Measurements from ENCODE around the gene DENND11. TPM values are rescaled to one million over a fixed set of nuclear protein-coding genes. Genes with fewer than 3 reads are reported as not detected.

Gene DENND11
- total RNA-seq, 1 donor = 7.6 TPM

- Histone ChIP-seq H3K9me3 (ENCODE audit: low read depth, low read length) (no peaks in the 10 kb centered on the region), H3K27ac (ENCODE audit: low read depth, low read length) (no peak overlapping the region), H3K4me1 (ENCODE audit: insufficient read depth, low read length) (no peaks in the 10 kb centered on the region), H3K4me3 (ENCODE audit: insufficient read depth, low read length) (no peak overlapping the region), H3K27me3 (ENCODE audit: insufficient read depth, low read length) (no peaks in the 10 kb centered on the region), H4K20me1 (ENCODE audit: insufficient read depth, low read length) (no peaks in the 10 kb centered on the region), H2AFZ (ENCODE audit: low read length) (no peak overlapping the region), H3K36me3 (ENCODE audit: insufficient read depth, low read length) (no peaks in the 10 kb centered on the region), H3K79me2 (ENCODE audit: insufficient read depth, low read length) (no peaks in the 10 kb centered on the region), H3K4me2 (ENCODE audit: insufficient read depth, low read length) (no peak overlapping the region)
- TF ChIP-seq CTCF (IDR thresholded peaks at IDR 0.05; ENCODE audit: extremely low read depth, low read depth, low read length) = no peak
- DNase-seq (ENCODE audit: insufficient read length, low spot score, missing footprints) = no peak
These were observed 10.8 kb upstream of the DENND11 start for GRCh38 chr7:141712603-141713255.

GRCh38 chr7:141710301-141710700, 8.3 kb upstream of the DENND11 start:
- Histone ChIP-seq H4K20me1 (ENCODE audit: insufficient read depth, low read length) (no peaks in the 10 kb centered on the region), H3K4me2 (ENCODE audit: insufficient read depth, low read length) (no peak overlapping the region), H3K9me3 (ENCODE audit: low read depth, low read length) (no peaks in the 10 kb centered on the region), H3K27ac (ENCODE audit: low read depth, low read length) (no peak overlapping the region), H3K27me3 (ENCODE audit: insufficient read depth, low read length) (no peaks in the 10 kb centered on the region), H3K79me2 (ENCODE audit: insufficient read depth, low read length) (no peaks in the 10 kb centered on the region), H3K4me1 (ENCODE audit: insufficient read depth, low read length) (no peaks in the 10 kb centered on the region), H2AFZ (ENCODE audit: low read length) (no peak overlapping the region), H3K36me3 (ENCODE audit: insufficient read depth, low read length) (no peaks in the 10 kb centered on the region), H3K4me3 (ENCODE audit: insufficient read depth, low read length) (no peak overlapping the region)
- DNase-seq (ENCODE audit: insufficient read length, low spot score, missing footprints) = no peak
- TF ChIP-seq CTCF (IDR thresholded peaks at IDR 0.05; ENCODE audit: extremely low read depth, low read depth, low read length) = no peak

- H3K4me2 ChIP-seq (ENCODE audit: insufficient read depth, low read length) = no peak overlapping the region
- H2AFZ ChIP-seq (ENCODE audit: low read length) = no peak overlapping the region
- H3K27ac ChIP-seq (ENCODE audit: low read depth, low read length) = no peak overlapping the region
- no peaks in the 10 kb centered on the region for H4K20me1 ChIP-seq (ENCODE audit: insufficient read depth, low read length)
- H3K27me3 ChIP-seq (ENCODE audit: insufficient read depth, low read length) = no peaks in the 10 kb centered on the region
- no peak for DNase-seq (ENCODE audit: insufficient read length, low spot score, missing footprints)
- H3K79me2 ChIP-seq (ENCODE audit: insufficient read depth, low read length) = no peaks in the 10 kb centered on the region
- H3K4me1 ChIP-seq (ENCODE audit: insufficient read depth, low read length) = peaks cover 3% of the 10 kb centered on the region
- H3K4me3 ChIP-seq (ENCODE audit: insufficient read depth, low read length) = no peak overlapping the region
- no peaks in the 10 kb centered on the region for H3K9me3 ChIP-seq (ENCODE audit: low read depth, low read length)
- TF ChIP-seq CTCF (IDR thresholded peaks at IDR 0.05; ENCODE audit: extremely low read depth, low read depth, low read length) = no peak
- H3K36me3 ChIP-seq (ENCODE audit: insufficient read depth, low read length) = no peaks in the 10 kb centered on the region
These were observed 7.8 kb upstream of the DENND11 start for GRCh38 chr7:141709749-141710148.

GRCh38 chr7:141709318-141709717, 7.4 kb upstream of the DENND11 start:
- H4K20me1 ChIP-seq (ENCODE audit: insufficient read depth, low read length) = no peaks in the 10 kb centered on the region
- no peak for TF ChIP-seq CTCF (IDR thresholded peaks at IDR 0.05; ENCODE audit: extremely low read depth, low read depth, low read length)
- peaks cover 3% of the 10 kb centered on the region for H3K4me1 ChIP-seq (ENCODE audit: insufficient read depth, low read length)
- DNase-seq (ENCODE audit: insufficient read length, low spot score, missing footprints) = no peak
- H2AFZ ChIP-seq (ENCODE audit: low read length) = no peak overlapping the region
- no peak overlapping the region for H3K4me2 ChIP-seq (ENCODE audit: insufficient read depth, low read length)
- H3K79me2 ChIP-seq (ENCODE audit: insufficient read depth, low read length) = no peaks in the 10 kb centered on the region
- H3K27ac ChIP-seq (ENCODE audit: low read depth, low read length) = no peak overlapping the region
- H3K4me3 ChIP-seq (ENCODE audit: insufficient read depth, low read length) = no peak overlapping the region
- no peaks in the 10 kb centered on the region for H3K36me3 ChIP-seq (ENCODE audit: insufficient read depth, low read length)
- H3K9me3 ChIP-seq (ENCODE audit: low read depth, low read length) = no peaks in the 10 kb centered on the region
- H3K27me3 ChIP-seq (ENCODE audit: insufficient read depth, low read length) = no peaks in the 10 kb centered on the region

Measured in osteoblast (primary cell).